Measurements from ENCODE around the gene TUBB1.
A peak's percentile ranks its signal among the peaks of the same experiment; 100 is the strongest.

The TUBB1 gene

DNA sequence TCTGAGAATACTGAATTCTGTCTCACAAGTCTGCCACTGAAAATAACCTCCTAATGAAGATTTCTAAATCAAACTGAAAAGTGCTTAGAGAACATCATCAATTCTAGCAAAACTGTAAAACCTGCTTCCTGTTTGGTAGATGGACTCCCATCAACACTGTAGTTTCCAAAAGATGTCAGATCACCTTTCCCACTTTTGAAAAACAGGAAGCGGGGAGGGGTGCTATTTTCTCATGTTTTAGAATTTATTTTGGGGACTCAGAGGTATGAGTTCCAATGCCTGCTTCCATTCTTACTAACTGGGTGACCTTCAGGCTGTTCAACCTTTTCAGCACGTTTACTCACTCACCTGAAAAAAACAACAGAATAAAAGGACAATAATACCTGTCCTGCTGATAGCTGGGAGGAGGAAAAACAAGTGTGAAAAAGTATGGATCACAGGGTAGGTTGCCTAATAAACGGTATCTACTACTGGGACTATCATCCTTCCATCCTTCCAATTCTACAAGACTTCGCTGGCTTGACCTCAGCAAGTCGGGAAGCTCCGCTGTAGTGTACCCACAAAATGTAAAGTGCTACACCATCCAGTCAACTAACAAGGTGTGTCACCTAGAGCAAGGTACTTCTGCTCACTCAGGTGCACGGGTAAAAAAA lies 11.8 kb downstream of the TUBB1 start:
- Histone ChIP-seq H3K27me3 (ENCODE audit: low read depth, low read length) (no peaks in the 10 kb centered on the region), H3K79me2 (ENCODE audit: low read length) (peaks cover 67% of the 10 kb centered on the region), H3K4me3 (ENCODE audit: low read length) (peak overlapping the region; percentile 80), H3K9ac (ENCODE audit: low read length) (peak overlapping the region; percentile 86), H3K4me2 (ENCODE audit: low read length) (peak overlapping the region; percentile 96), H3K4me1 (ENCODE audit: low read length) (peaks cover 41% of the 10 kb centered on the region), H2AFZ (ENCODE audit: low read depth, low read length) (no peak overlapping the region), H3K27ac (ENCODE audit: low read length) (peak overlapping the region; percentile 67; the same call in 1 of the 2 replicates), H3K36me3 (replicated peaks; ENCODE audit: low read depth, low read length) (peaks cover 69% of the 10 kb centered on the region), H3K9me3 (ENCODE audit: insufficient read depth, low read length) (no peaks in the 10 kb centered on the region), H4K20me1 (ENCODE audit: insufficient read depth, low read length) (peaks cover 37% of the 10 kb centered on the region)
- TF ChIP-seq, protein P1, sequence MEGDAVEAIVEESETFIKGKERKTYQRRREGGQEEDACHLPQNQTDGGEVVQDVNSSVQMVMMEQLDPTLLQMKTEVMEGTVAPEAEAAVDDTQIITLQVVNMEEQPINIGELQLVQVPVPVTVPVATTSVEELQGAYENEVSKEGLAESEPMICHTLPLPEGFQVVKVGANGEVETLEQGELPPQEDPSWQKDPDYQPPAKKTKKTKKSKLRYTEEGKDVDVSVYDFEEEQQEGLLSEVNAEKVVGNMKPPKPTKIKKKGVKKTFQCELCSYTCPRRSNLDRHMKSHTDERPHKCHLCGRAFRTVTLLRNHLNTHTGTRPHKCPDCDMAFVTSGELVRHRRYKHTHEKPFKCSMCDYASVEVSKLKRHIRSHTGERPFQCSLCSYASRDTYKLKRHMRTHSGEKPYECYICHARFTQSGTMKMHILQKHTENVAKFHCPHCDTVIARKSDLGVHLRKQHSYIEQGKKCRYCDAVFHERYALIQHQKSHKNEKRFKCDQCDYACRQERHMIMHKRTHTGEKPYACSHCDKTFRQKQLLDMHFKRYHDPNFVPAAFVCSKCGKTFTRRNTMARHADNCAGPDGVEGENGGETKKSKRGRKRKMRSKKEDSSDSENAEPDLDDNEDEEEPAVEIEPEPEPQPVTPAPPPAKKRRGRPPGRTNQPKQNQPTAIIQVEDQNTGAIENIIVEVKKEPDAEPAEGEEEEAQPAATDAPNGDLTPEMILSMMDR (IDR thresholded peaks at IDR 0.05; ENCODE audit: low read depth, low read length) = no peak
- no peak for TF ChIP-seq EZH2phosphoT487 (IDR thresholded peaks at IDR 0.05; ENCODE audit: low read depth)

DNA sequence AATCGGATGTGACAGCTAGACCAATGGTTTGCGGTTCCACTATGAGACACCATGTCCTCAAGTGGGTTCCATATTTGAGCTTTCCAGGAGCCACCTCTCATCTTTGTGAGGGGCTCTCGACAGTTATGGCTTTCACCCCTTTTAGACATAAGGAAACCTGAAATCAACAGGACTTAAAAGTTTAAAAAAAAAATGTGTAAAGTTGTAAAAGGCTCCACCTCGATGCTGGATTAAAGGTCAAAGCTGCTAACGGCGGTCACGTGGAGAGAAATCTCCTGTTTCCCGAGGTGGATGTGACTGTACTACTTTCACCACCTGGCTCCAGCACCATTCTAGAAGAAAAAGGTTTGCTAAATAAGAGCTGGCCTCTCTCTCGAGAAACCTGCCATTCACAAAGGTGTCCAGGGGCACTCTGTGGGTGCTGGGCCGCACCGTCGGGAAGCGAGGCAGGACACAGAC lies 12.4 kb downstream of the TUBB1 start:
- H4K20me1 ChIP-seq (ENCODE audit: insufficient read depth, low read length) = peaks cover 32% of the 10 kb centered on the region
- H2AFZ ChIP-seq (ENCODE audit: low read depth, low read length) = no peak overlapping the region
- no peaks in the 10 kb centered on the region for H3K9me3 ChIP-seq (ENCODE audit: insufficient read depth, low read length)
- H3K9ac ChIP-seq (ENCODE audit: low read length) = peak overlapping the region; percentile 86
- H3K27ac ChIP-seq (ENCODE audit: low read length) = peak overlapping the region; percentile 67
- no peaks in the 10 kb centered on the region for H3K27me3 ChIP-seq (ENCODE audit: low read depth, low read length)
- H3K36me3 ChIP-seq (replicated peaks; ENCODE audit: low read depth, low read length) = peaks cover 69% of the 10 kb centered on the region
- peak overlapping the region; percentile 96 for H3K4me2 ChIP-seq (ENCODE audit: low read length)
- peak overlapping the region; percentile 80 for H3K4me3 ChIP-seq (ENCODE audit: low read length)
- TF ChIP-seq, protein P1 (IDR thresholded peaks at IDR 0.05; ENCODE audit: low read depth, low read length) = no peak
- no peak for TF ChIP-seq EZH2phosphoT487 (IDR thresholded peaks at IDR 0.05; ENCODE audit: low read depth)
- peaks cover 41% of the 10 kb centered on the region for H3K4me1 ChIP-seq (ENCODE audit: low read length)
- peaks cover 65% of the 10 kb centered on the region for H3K79me2 ChIP-seq (ENCODE audit: low read length)

DNA sequence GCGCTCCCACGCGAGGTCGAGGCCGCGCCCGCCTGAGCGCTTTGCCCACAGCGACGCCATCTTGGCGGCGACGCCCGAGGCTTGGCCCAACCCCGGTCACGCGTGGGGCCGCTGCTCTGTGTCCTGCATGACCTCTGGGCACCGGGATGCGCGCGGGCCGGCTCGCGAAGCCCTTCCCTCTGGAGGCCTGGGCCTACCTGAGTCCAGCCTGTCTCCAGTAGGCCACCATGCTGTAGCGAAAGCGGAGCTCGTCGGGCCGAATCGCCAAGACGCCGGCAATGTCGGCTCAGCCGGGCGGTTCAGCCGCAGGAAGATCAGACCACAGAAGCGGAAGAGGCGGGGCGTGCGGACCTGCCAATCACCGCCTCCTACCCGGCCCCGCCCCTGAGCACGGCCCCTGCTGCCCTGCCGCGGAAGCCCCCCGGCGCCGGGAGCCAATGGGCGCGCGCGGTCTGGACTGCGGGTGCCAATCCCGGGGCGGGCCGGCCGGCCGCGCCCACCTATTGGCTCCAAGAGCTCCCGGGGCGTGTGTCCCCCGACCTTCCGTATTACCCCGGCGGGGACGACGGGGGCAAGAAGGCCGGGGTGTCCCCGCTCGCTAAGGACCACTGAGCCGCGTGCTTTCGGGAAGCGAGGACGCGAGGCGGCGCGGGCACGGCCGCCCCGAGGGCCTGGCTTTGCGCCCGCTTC lies 12.9 kb downstream of the TUBB1 start, which contains the start of gene ATP5F1E:
Gene ATP5F1E, minus strand, starts transcription at position 313 of the 690 bp plus-strand sequence. Its CDS starts 84 bp downstream, at position 229.
- Histone ChIP-seq H3K4me2 (ENCODE audit: low read length) (peak within 1 kb of the TSS; percentile 96), H3K4me1 (ENCODE audit: low read length) (peaks cover 41% of the 10 kb centered on the region), H3K27me3 (ENCODE audit: low read depth, low read length) (no peaks in the 10 kb centered on the region), H3K79me2 (ENCODE audit: low read length) (peaks cover 63% of the 10 kb centered on the region), H3K4me3 (ENCODE audit: low read length) (peak within 1 kb of the TSS; percentile 80), H3K36me3 (replicated peaks; ENCODE audit: low read depth, low read length) (peaks cover 71% of the 10 kb centered on the region), H3K9ac (ENCODE audit: low read length) (peak within 1 kb of the TSS; percentile 86), H3K9me3 (ENCODE audit: insufficient read depth, low read length) (no peaks in the 10 kb centered on the region), H2AFZ (ENCODE audit: low read depth, low read length) (peak within 1 kb of the TSS; percentile 0; the same call in 1 of the 2 replicates), H4K20me1 (ENCODE audit: insufficient read depth, low read length) (peaks cover 26% of the 10 kb centered on the region), H3K27ac (ENCODE audit: low read length) (peak within 1 kb of the TSS; percentile 70)
- TF ChIP-seq, protein P1 (IDR thresholded peaks at IDR 0.05; ENCODE audit: low read depth, low read length) = no peak

DNA sequence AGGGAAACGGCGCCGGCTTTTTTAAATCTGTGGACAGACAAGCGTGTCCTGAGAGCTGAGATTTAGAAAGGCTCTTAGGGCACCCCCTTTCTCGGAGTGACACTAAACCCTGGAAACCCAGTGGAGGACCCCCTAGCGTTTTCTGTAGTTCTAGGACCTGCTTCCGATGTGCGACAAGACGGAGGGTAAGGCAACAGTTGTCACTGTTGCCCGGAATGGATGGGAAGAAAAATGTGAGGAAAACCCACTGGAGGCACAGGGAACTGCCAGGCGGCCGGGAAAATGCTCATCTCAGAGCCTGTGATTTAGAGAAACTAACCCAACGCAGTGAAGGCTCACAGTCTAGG lies 13.5 kb downstream of the TUBB1 start:
- Histone ChIP-seq H3K9ac (ENCODE audit: low read length) (peak overlapping the region; percentile 73), H3K27ac (ENCODE audit: low read length) (peak overlapping the region; percentile 70), H3K79me2 (ENCODE audit: low read length) (peaks cover 63% of the 10 kb centered on the region), H3K4me2 (ENCODE audit: low read length) (peak overlapping the region; percentile 95), H3K36me3 (replicated peaks; ENCODE audit: low read depth, low read length) (peaks cover 71% of the 10 kb centered on the region), H3K4me3 (ENCODE audit: low read length) (peak overlapping the region; percentile 80), H3K9me3 (ENCODE audit: insufficient read depth, low read length) (no peaks in the 10 kb centered on the region), H3K27me3 (ENCODE audit: low read depth, low read length) (no peaks in the 10 kb centered on the region), H2AFZ (ENCODE audit: low read depth, low read length) (peak overlapping the region; percentile 0; the same call in 1 of the 2 replicates), H4K20me1 (ENCODE audit: insufficient read depth, low read length) (peaks cover 21% of the 10 kb centered on the region), H3K4me1 (ENCODE audit: low read length) (peaks cover 41% of the 10 kb centered on the region)
- TF ChIP-seq EZH2phosphoT487 (IDR thresholded peaks at IDR 0.05; ENCODE audit: low read depth) = no peak
- TF ChIP-seq, protein P1 (IDR thresholded peaks at IDR 0.05; ENCODE audit: low read depth, low read length) = peak; percentile 29
